GM23338 (cell line): ENCODE measurements around the gene EDNRA. TPM values are rescaled to one million over a fixed set of nuclear protein-coding genes. Genes with fewer than 3 reads are reported as not detected.

Experiments used
- ATAC-seq: fragments of 200-7000 bp; cut with Tn5 transposase; 3 replicates; pipeline ENCODE4 v1.9.1; 2020
- DNase-seq: peaks from one replicate; pipeline ENCODE4 v3.0.0-alpha.2; 2015; ENCODE audit warnings: low spot score
- H2AFZ ChIP-seq: fragments of 200-600 bp; sonication (generic); 2 replicates; pipeline ENCODE4 v1.8.0; 2016; ENCODE audit warnings: antibody characterized with exemption, mild to moderate bottlenecking, moderate library complexity
- H3F3A ChIP-seq: fragments of 200-600 bp; sonication (generic); replicated peaks from 2 replicates; pipeline ENCODE4 v1.8.0; 2017; ENCODE audit warnings: antibody characterized with exemption, mixed run types, low read depth
- H3K27ac ChIP-seq: fragments of 200-600 bp; sonication (generic); 2 replicates; pipeline ENCODE4 v1.6.1; 2016; ENCODE audit warnings: low read depth
- H3K27me3 ChIP-seq: fragments of 200-600 bp; sonication (generic); 2 replicates; pipeline ENCODE4 v1.8.0; 2016; ENCODE audit warnings: mild to moderate bottlenecking, mixed run types, moderate library complexity; ENCODE audit not compliant: insufficient read depth
- H3K36me3 ChIP-seq: fragments of 200-600 bp; sonication (generic); 2 replicates; pipeline ENCODE4 v1.8.0; 2016; ENCODE audit warnings: mild to moderate bottlenecking; ENCODE audit not compliant: insufficient read depth
- H3K4me1 ChIP-seq: fragments of 200-600 bp; sonication (generic); 2 replicates; pipeline ENCODE4 v1.8.0; 2016; ENCODE audit warnings: mild to moderate bottlenecking, moderate library complexity; ENCODE audit not compliant: insufficient read depth
- H3K4me2 ChIP-seq: fragments of 200-600 bp; sonication (generic); 2 replicates; pipeline ENCODE4 v1.7.1; 2017; ENCODE audit warnings: mixed run types
- H3K4me3 ChIP-seq: fragments of 200-600 bp; sonication (generic); 2 replicates; pipeline ENCODE4 v1.6.1; 2016; ENCODE audit warnings: mixed run types
- H3K79me2 ChIP-seq: fragments of 200-600 bp; sonication (generic); replicated peaks from 2 replicates; pipeline ENCODE4 v1.8.0; 2017; ENCODE audit warnings: mild to moderate bottlenecking; ENCODE audit not compliant: insufficient read depth
- H3K9me2 ChIP-seq: fragments of 200-600 bp; sonication (generic); 2 replicates; pipeline ENCODE4 v1.8.0; 2017; ENCODE audit not compliant: insufficient read depth
- H4K20me1 ChIP-seq: fragments of 200-600 bp; sonication (generic); replicated peaks from 2 replicates; pipeline ENCODE4 v1.8.0; 2017; ENCODE audit warnings: mild to moderate bottlenecking; ENCODE audit not compliant: insufficient read depth
- H3K27ac Mint-ChIP-seq: 2 replicates; pipeline ENCODE4 v1.8.0; 2020; ENCODE audit warnings: inconsistent platforms, mild to moderate bottlenecking, moderate library complexity, mixed read lengths
- H3K27me3 Mint-ChIP-seq: 3 replicates; pipeline ENCODE4 v1.8.0; 2022; ENCODE audit warnings: low read depth, mild to moderate bottlenecking, moderate library complexity, mixed read lengths, inconsistent platforms; ENCODE audit not compliant: insufficient read depth, poor library complexity
- H3K36me3 Mint-ChIP-seq: 3 replicates; pipeline ENCODE4 v1.8.0; 2021; ENCODE audit warnings: low read depth, mild to moderate bottlenecking, inconsistent platforms, moderate library complexity, mixed read lengths
- H3K4me1 Mint-ChIP-seq: 3 replicates; pipeline ENCODE4 v1.8.0; 2020; ENCODE audit warnings: mild to moderate bottlenecking, inconsistent platforms, mixed read lengths
- H3K4me3 Mint-ChIP-seq: 3 replicates; pipeline ENCODE4 v1.8.0; 2021; ENCODE audit warnings: moderate library complexity, mild to moderate bottlenecking, inconsistent platforms, mixed read lengths
- H3K9me3 Mint-ChIP-seq: 3 replicates; pipeline ENCODE4 v1.8.0; 2020; ENCODE audit warnings: moderate library complexity, mild to moderate bottlenecking, inconsistent platforms, mixed read lengths
- CREB1 ChIP-seq: fragments of 250-450 bp; sonication (Bioruptor Pico); IDR thresholded peaks from 2 replicates; pipeline ENCODE4 v1.5.0; 2020; ENCODE audit warnings: low read depth, mild to moderate bottlenecking, moderate library complexity
- CTCF ChIP-seq, 2 experiments: fragments of 200-600 bp in 1 of 2; sonication (generic) in 1 of 2; conservative IDR thresholded peaks; 2 replicates each; pipeline versions ENCODE4 v1.5.1 to v1.6.1; 2016 to 2017; ENCODE audit warnings: antibody characterized with exemption in 2 of 2, low read depth in 2 of 2, mild to moderate bottlenecking in 2 of 2, moderate library complexity in 1 of 2
- ETS1 ChIP-seq: IDR thresholded peaks from 2 replicates; pipeline ENCODE4 v1.6.1; 2016; ENCODE audit warnings: antibody characterized with exemption
- EZH2 ChIP-seq: fragments of 200-600 bp; sonication (generic); IDR thresholded peaks from one replicate; pipeline ENCODE4 v1.8.0; 2017; ENCODE audit warnings: antibody characterized with exemption, mild to moderate bottlenecking, low read depth; ENCODE audit not compliant: unreplicated experiment
- EZH2phosphoT487 ChIP-seq: fragments of 200-600 bp; sonication (generic); IDR thresholded peaks from one replicate; pipeline ENCODE4 v1.8.1; 2018; ENCODE audit warnings: antibody characterized with exemption; ENCODE audit not compliant: unreplicated experiment
- JUNB ChIP-seq: IDR thresholded peaks from one replicate; pipeline ENCODE4 v1.6.1; 2016; ENCODE audit warnings: antibody characterized with exemption; ENCODE audit not compliant: unreplicated experiment
- POLR2AphosphoS5 ChIP-seq: IDR thresholded peaks from 2 replicates; pipeline ENCODE4 v1.6.1; 2016; ENCODE audit warnings: antibody characterized with exemption, low read depth
- ZNF114 ChIP-seq: fragments of 250-450 bp; sonication (Bioruptor Pico); IDR thresholded peaks from 2 replicates; pipeline ENCODE4 v1.5.0; 2020; ENCODE audit warnings: mild to moderate bottlenecking, moderate library complexity
- ZNF331 ChIP-seq: fragments of 250-450 bp; sonication (Bioruptor Pico); IDR thresholded peaks from 2 replicates; pipeline ENCODE4 v1.5.0; 2020; ENCODE audit warnings: low read depth, mild to moderate bottlenecking, moderate library complexity
- polyA plus RNA-seq: library from polyadenylated mRNA; unstranded; fragments of >200 nt; fragmentation: Nextera tagmentation; extraction: Ambion mirVana; gene quantifications from 2 replicates; pipeline ENCODE4 v1.2.1, GENCODE V29; 2016
- total RNA-seq: library from RNA; depleted of rRNA; stranded (reverse); fragments of >200 nt; shearing (Covaris generic); gene quantifications from 2 replicates; pipeline ENCODE4 v1.2.3, GENCODE V29; 2014
- TF ChIP-seq, protein P1 (sequence below): fragments of 250-450 bp; sonication (Bioruptor Pico); IDR thresholded peaks from 2 replicates; pipeline ENCODE4 v1.5.0; 2020; ENCODE audit warnings: mild to moderate bottlenecking, moderate library complexity
- TF ChIP-seq, protein P2 (sequence below): IDR thresholded peaks from one replicate; pipeline ENCODE4 v1.6.1; 2018; ENCODE audit warnings: antibody characterized with exemption; ENCODE audit not compliant: unreplicated experiment

Gene EDNRA
- total and polyA plus RNA-seq, 2 experiments from 2014 or later, result 1.5 to 5.0 TPM

DNA sequence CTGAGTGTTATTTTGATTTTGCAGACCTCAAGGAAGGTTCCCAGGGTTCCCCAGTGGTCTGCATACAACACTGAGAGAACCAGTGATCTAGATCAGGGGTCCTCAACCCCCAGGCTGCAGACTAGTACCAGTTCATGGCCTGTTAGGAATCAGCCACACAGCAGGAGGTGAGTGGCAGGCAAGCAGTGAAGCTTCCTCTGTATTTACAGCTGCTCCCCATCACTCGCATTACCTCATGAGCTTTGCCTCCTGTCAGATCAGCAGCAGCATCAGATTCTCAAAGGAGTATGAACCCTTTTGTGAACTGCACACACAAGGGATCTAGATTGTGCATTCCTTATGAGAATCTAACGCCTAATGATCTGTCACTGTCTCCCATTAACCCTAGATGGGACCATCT is 28.5 kb downstream of the EDNRA start:
- no peak overlapping the region for H3K4me2 ChIP-seq
- TF ChIP-seq CTCF (conservative IDR thresholded peaks at IDR 0.05; ENCODE audit: low read depth in 2 of 2) (no peak), EZH2phosphoT487 (no peak), ZNF331 (CRISPR knock-in tag) (no peak), EZH2 (no peak), ZNF114 (CRISPR knock-in tag) (no peak), POLR2AphosphoS5 (no peak), JUNB (no peak), CREB1 (CRISPR knock-in tag) (no peak), ETS1 (no peak)
- TF ChIP-seq, protein P1, sequence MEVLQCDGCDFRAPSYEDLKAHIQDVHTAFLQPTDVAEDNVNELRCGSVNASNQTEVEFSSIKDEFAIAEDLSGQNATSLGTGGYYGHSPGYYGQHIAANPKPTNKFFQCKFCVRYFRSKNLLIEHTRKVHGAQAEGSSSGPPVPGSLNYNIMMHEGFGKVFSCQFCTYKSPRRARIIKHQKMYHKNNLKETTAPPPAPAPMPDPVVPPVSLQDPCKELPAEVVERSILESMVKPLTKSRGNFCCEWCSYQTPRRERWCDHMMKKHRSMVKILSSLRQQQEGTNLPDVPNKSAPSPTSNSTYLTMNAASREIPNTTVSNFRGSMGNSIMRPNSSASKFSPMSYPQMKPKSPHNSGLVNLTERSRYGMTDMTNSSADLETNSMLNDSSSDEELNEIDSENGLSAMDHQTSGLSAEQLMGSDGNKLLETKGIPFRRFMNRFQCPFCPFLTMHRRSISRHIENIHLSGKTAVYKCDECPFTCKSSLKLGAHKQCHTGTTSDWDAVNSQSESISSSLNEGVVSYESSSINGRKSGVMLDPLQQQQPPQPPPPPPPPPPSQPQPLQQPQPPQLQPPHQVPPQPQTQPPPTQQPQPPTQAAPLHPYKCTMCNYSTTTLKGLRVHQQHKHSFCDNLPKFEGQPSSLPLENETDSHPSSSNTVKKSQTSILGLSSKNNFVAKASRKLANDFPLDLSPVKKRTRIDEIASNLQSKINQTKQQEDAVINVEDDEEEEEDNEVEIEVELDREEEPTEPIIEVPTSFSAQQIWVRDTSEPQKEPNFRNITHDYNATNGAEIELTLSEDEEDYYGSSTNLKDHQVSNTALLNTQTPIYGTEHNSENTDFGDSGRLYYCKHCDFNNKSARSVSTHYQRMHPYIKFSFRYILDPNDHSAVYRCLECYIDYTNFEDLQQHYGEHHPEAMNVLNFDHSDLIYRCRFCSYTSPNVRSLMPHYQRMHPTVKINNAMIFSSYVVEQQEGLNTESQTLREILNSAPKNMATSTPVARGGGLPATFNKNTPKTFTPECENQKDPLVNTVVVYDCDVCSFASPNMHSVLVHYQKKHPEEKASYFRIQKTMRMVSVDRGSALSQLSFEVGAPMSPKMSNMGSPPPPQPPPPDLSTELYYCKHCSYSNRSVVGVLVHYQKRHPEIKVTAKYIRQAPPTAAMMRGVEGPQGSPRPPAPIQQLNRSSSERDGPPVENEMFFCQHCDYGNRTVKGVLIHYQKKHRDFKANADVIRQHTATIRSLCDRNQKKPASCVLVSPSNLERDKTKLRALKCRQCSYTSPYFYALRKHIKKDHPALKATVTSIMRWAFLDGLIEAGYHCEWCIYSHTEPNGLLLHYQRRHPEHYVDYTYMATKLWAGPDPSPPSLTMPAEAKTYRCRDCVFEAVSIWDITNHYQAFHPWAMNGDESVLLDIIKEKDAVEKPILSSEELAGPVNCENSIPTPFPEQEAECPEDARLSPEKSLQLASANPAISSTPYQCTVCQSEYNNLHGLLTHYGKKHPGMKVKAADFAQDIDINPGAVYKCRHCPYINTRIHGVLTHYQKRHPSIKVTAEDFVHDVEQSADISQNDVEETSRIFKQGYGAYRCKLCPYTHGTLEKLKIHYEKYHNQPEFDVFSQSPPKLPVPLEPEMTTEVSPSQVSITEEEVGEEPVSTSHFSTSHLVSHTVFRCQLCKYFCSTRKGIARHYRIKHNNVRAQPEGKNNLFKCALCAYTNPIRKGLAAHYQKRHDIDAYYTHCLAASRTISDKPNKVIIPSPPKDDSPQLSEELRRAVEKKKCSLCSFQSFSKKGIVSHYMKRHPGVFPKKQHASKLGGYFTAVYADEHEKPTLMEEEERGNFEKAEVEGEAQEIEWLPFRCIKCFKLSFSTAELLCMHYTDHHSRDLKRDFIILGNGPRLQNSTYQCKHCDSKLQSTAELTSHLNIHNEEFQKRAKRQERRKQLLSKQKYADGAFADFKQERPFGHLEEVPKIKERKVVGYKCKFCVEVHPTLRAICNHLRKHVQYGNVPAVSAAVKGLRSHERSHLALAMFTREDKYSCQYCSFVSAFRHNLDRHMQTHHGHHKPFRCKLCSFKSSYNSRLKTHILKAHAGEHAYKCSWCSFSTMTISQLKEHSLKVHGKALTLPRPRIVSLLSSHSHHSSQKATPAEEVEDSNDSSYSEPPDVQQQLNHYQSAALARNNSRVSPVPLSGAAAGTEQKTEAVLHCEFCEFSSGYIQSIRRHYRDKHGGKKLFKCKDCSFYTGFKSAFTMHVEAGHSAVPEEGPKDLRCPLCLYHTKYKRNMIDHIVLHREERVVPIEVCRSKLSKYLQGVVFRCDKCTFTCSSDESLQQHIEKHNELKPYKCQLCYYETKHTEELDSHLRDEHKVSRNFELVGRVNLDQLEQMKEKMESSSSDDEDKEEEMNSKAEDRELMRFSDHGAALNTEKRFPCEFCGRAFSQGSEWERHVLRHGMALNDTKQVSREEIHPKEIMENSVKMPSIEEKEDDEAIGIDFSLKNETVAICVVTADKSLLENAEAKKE (CRISPR knock-in tag), result no peak
- TF ChIP-seq, protein P2, sequence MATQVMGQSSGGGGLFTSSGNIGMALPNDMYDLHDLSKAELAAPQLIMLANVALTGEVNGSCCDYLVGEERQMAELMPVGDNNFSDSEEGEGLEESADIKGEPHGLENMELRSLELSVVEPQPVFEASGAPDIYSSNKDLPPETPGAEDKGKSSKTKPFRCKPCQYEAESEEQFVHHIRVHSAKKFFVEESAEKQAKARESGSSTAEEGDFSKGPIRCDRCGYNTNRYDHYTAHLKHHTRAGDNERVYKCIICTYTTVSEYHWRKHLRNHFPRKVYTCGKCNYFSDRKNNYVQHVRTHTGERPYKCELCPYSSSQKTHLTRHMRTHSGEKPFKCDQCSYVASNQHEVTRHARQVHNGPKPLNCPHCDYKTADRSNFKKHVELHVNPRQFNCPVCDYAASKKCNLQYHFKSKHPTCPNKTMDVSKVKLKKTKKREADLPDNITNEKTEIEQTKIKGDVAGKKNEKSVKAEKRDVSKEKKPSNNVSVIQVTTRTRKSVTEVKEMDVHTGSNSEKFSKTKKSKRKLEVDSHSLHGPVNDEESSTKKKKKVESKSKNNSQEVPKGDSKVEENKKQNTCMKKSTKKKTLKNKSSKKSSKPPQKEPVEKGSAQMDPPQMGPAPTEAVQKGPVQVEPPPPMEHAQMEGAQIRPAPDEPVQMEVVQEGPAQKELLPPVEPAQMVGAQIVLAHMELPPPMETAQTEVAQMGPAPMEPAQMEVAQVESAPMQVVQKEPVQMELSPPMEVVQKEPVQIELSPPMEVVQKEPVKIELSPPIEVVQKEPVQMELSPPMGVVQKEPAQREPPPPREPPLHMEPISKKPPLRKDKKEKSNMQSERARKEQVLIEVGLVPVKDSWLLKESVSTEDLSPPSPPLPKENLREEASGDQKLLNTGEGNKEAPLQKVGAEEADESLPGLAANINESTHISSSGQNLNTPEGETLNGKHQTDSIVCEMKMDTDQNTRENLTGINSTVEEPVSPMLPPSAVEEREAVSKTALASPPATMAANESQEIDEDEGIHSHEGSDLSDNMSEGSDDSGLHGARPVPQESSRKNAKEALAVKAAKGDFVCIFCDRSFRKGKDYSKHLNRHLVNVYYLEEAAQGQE, result no peak
- no peaks in the 10 kb centered on the region for H3K4me1 ChIP-seq
- H3K4me3 ChIP-seq, result no peak overlapping the region
- H3K9me2 ChIP-seq, result no peaks in the 10 kb centered on the region
- H3K27me3 ChIP-seq, result no peaks in the 10 kb centered on the region
- DNase-seq (peak; percentile 23), ATAC-seq (no peak)
- H2AFZ ChIP-seq, result no peak overlapping the region
- no peak overlapping the region for H3K4me3 Mint-ChIP-seq
- H3K36me3 ChIP-seq, result no peaks in the 10 kb centered on the region
- H3K9me3 Mint-ChIP-seq, result no peaks in the 10 kb centered on the region
- peaks cover 4% of the 10 kb centered on the region; the same call in 1 of the 3 replicates for H3K4me1 Mint-ChIP-seq
- H3K27me3 Mint-ChIP-seq, result peaks cover 3% of the 10 kb centered on the region
- no peaks in the 10 kb centered on the region for H4K20me1 ChIP-seq
- H3F3A ChIP-seq, result no peaks in the 10 kb centered on the region
- H3K79me2 ChIP-seq, result no peaks in the 10 kb centered on the region
- no peak overlapping the region for H3K27ac ChIP-seq
- H3K27ac Mint-ChIP-seq, result no peak overlapping the region
- H3K36me3 Mint-ChIP-seq, result no peaks in the 10 kb centered on the region
